Neural progenitor cell (in vitro differentiated cells): ENCODE results near the gene MEPCE.

Source experiments
- EZH2 ChIP-seq: fragments of 200-600 bp; sonication (generic); IDR thresholded peaks from 2 replicates; pipeline ENCODE4 v1.6.1; 2017; ENCODE audit warnings: antibody characterized with exemption, mild to moderate bottlenecking, moderate library complexity
- EZH2phosphoT487 ChIP-seq: fragments of 200-600 bp; sonication (generic); IDR thresholded peaks from 2 replicates; pipeline ENCODE4 v1.6.1; 2017; ENCODE audit warnings: antibody characterized with exemption
- TF ChIP-seq, protein P1 (sequence below): fragments of 200-600 bp; sonication (generic); IDR thresholded peaks from 2 replicates; pipeline ENCODE4 v1.5.1; 2017; ENCODE audit warnings: antibody characterized with exemption, mild to moderate bottlenecking

DNA sequence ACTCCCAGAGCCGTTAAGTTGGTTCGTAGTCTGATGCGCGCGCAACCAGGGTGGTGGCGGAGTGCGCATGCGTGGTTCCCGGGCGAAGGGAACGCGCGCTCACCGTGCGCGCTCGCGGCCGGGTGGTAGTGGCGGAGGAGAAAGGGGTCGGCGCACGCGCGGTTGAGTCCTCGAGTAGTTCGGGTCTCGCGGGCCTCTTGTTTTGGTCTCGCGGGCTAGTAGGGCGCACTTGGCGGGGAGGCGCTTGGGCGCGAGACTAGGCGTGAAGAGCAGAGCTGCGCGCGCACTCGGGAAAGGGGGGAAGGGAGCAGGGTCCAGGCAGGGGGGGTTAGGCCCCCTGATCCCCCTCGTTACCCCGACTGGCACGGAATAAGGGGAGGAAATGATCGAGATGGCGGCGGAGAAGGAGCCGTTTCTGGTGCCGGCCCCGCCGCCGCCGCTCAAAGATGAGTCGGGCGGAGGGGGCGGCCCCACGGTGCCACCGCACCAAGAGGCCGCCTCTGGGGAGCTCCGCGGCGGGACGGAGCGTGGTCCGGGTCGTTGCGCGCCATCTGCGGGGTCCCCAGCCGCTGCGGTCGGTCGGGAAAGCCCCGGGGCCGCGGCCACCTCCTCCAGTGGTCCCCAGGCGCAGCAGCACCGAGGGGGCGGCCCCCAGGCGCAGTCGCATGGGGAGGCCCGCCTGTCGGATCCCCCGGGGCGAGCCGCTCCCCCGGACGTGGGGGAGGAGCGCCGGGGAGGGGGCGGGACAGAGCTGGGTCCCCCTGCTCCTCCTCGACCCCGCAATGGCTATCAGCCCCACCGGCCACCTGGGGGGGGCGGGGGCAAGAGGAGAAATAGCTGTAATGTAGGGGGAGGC, at the start of gene MEPCE:
- TF ChIP-seq, protein P1, sequence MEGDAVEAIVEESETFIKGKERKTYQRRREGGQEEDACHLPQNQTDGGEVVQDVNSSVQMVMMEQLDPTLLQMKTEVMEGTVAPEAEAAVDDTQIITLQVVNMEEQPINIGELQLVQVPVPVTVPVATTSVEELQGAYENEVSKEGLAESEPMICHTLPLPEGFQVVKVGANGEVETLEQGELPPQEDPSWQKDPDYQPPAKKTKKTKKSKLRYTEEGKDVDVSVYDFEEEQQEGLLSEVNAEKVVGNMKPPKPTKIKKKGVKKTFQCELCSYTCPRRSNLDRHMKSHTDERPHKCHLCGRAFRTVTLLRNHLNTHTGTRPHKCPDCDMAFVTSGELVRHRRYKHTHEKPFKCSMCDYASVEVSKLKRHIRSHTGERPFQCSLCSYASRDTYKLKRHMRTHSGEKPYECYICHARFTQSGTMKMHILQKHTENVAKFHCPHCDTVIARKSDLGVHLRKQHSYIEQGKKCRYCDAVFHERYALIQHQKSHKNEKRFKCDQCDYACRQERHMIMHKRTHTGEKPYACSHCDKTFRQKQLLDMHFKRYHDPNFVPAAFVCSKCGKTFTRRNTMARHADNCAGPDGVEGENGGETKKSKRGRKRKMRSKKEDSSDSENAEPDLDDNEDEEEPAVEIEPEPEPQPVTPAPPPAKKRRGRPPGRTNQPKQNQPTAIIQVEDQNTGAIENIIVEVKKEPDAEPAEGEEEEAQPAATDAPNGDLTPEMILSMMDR = no peak
- TF ChIP-seq EZH2 (no peak), EZH2phosphoT487 (no peak)
